Stimulated activated CD4-positive, alpha-beta T cell treated with anti-CD3 and anti-CD28 coated beads, TNF-alpha, amount 100 ng/mL, for 24 hours (primary cell): Measurements from ENCODE around the gene SNX32.

ENCODE experiments used
- DNase-seq, 3 experiments: peaks; one replicate each; pipeline ENCODE4 v3.0.0-alpha.2; 2020; ENCODE audit warnings: low read depth in 3 of 3

SNX32 gene

DNA sequence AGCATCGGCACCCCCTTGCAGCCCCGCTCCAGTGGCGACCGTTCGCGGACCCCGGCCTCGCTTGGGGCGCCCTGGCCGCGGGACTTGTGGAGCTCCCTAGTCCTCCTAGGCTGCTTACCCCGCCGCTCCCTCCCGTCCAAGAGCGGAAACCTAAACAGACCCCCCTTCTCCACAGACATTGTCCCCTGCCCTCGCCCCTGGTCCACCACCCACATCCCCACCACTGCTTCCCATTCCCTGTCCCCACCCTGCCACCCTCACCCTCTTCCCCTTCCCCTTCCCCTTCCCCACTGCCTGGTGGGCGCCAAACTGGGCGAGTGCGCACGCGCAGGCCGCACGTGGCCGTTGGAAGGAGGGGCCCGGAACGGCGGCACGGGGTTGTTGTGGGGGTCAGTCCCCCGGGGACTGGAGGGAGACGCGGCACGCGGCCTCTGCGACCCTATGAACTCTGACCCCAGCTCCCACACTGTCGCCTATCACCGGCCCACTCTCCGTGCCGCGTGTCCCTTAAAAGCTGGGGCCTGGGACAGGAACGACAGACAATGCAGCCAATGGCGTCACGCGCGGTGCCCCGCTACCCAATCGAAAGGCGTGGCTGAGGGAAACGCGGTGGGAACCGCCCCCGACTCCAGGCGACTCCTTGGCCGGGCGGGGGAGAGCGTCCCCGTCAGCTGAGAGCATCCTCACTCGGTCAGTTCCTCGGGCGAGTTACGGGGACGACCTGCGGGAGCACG, at the start of gene SNX32:
TSS of gene SNX32 (plus strand) at position 667 of the 734 bp plus-strand sequence. CDS start 103 bp downstream, outside the sequence.
- peak; percentile 91 to 96 (median 93) for DNase-seq

GRCh38 chr11:65785319-65786007, 48.3 kb upstream of the SNX32 start:
- no peak for DNase-seq

DNA sequence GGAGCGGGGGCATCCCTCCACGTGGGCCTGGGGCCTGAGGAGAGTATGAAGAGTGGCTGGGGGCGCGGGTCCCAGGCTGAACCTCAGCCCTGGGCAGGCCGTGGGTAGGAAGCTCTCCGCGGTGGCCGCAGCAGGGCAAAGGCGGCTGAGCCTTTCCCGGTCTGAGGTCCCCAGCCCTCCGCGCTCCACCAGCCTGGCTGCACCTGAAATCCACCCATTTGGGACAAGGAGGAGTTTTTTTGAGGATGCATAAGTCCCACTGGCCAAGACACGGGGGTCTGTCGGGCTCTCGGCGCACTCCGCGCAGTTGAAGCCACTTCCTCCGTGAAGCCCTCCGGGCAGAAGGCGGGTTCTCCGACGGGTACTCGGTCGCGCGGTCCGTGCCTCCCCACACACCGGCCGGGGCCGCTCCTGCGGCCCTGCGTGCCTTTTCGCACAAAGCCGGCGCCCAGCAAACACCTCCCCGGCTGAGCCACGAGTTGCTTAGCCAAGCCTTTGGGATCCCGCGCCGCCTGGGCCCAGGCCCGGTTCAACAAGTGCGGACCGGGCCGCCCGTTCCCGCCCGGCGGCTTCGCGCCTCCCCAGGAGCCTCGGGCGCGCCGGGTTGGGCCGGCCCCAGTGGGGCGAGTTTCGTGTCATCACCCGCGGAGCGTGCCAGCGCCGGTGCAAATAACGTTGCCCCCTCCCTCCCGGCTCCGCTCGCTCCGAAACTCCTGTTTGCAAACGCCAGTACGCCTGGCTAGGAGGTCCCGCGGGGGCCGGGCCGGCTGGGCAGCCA, 47.6 kb upstream of the SNX32 start:
- no peak for DNase-seq

GRCh38 chr11:65786786-65787636, 46.8 kb upstream of the SNX32 start, which contains the start of gene OVOL1:
Gene OVOL1, plus strand, starts transcription at chr11:65787063. Its CDS starts 311 bp downstream, at chr11:65787374.
- no peak for DNase-seq

DNA sequence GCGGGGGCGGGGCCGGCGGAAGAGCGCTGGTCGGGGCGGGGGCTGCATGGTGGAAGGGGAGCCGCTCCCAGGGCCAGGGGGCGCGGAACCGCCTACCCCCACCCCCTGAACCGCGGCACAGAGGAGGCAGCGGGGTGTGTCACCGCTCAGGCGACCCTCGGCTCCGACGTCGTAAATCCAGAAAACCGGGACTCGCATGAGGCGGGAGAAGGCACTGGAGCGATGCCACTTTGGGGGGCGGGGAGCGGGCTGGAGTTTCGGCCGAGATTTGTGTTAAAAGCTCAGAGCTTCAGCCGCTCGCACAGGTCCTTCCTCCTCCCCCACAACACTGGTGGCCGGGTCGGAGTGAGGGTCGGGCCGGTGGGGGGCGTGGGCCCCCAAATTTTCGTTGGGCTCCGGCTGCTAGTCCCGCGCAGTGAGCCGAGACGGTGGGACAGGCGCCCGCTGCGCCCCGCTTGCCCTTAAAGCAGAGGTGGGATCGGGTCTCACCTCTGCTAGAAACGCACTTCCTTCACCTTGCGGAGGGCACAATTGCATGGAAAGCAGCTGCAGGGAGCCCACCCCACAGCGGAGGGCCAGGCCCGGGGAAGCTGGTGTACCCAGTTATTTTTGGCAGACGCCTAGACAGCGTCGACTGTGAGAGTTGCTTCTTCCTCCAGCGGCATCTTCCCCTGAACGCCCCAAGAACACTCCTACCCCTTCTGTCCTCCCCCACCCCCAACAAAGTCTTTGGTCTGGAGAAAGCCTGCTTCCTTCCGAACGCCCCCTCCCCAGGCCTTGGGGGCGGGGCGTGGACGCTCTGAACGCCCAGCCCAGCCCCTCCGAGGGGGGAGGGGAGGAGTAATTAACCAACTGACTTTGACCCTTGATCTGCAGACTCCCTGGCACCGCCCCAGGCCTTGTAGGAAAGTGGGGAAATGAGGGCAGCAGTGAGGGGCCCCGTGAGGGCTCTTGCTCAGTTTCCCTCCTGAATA, 45.8 kb upstream of the SNX32 start:
- DNase-seq = no peak

GRCh38 chr11:65788821-65789220, 44.9 kb upstream of the SNX32 start:
- DNase-seq = no peak

DNA sequence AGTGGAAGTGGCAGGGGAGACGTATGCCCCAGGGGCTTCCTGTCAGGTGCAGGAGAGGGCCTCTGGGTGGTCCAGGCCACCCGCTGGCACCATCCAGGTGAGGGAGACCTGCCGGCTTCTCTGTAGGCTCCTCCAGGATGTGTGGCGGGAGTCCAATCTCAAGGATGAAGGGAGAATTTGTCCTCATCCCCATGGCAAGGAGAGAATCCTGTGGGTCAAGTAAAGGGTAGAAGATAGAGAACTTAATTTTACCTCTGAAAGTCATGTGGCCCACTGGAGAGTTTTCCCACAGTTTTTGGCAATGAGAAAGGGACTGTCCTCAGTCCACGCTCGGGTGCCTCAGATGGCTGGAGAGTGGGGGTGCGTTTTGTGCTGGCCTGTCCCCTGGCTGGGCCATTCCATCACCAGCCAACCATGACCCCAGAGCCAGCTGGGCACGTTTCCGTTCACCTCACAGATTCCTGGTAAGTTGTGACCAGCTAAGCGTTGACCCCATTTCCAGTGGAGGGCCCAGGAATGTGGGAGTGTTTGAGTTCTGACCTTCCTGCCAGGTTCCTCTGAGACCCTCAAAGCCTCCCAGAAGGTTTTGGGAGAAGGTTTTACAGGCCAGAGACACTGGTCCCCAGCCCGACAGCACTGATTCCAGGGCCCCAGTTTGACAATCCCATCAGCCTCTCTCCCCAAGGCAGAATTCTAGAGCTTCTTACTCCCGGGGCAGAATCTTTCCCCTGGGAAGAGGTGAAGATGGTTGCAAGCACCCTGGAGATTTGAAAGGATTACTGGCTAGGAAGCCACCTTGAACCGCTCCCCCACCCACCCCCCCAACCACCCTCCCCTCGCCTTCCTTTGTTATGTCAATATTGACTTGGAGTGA, 44.3 kb upstream of the SNX32 start:
- DNase-seq = no peak

- DNase-seq = no peak
Observed at GRCh38 chr11:65790104-65790901, 43.5 kb upstream of the SNX32 start.

GRCh38 chr11:65790902-65791650, 42.7 kb upstream of the SNX32 start:
- no peak for DNase-seq

GRCh38 chr11:65791719-65792213, 42.0 kb upstream of the SNX32 start:
- peak in 1 of 3 experiments; percentile 59 for DNase-seq

GRCh38 chr11:65792456-65792855, 41.3 kb upstream of the SNX32 start:
- DNase-seq = no peak

- no peak for DNase-seq
Observed at GRCh38 chr11:65793144-65793581, 40.6 kb upstream of the SNX32 start.

DNA sequence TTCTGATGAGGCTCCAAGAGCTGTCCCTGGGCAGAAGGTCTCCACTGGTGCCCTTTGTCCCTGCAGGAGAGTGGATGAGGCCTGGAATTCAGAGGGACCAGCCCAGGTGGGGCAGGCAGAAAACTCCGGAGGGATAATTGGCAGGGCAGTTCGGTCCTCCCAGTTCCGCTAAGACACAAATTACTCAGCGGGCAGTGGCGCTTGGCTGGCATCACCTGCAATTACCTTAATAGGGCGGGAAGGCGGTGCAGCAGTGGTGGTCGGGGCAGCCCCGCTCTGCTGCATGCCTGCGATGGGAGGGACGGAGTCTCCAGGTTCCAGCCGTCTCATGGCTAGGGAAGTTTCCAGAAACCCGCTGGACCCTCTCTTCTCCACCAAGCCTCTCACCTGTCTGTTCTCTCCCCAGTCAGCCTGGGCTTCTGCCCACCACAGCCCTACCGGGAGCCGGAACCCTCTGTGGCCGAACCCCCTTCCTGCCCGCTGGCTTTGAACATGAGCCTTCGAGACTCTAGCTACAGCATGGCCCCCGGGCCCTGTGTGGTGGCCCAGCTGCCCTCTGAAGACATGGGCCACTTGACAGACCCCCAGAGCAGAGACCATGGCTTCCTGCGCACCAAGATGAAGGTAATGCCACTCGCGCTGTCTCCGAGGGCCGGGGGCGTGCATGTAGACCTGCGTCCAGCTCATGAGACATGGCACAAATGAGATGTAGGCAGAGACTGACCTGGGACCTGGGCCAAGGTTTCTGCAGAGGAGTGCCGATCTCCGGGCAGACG, 40.0 kb upstream of the SNX32 start:
- DNase-seq = no peak

GRCh38 chr11:65794570-65795510, 38.9 kb upstream of the SNX32 start:
- no peak for DNase-seq
